Naive thymus-derived CD4-positive, alpha-beta T cell (primary cell): ENCODE data around the gene SYT1. TPM values are rescaled to one million over a fixed set of nuclear protein-coding genes. Genes with fewer than 3 reads are reported as not detected.

Experiments
- ATAC-seq: fragments of 150-1000 bp; cut with Tn5 transposase; 2 replicates; pipeline ENCODE4 v1.10.0; 2021; ENCODE audit warnings: mild to moderate bottlenecking, moderate library complexity
- CTCF ChIA-PET: fragments of 350-600 bp; sonication (Branson Sonifier 250); formaldehyde crosslinking; loops from one replicate; lab custom pipeline; 2021; ENCODE audit warnings: antibody characterized with exemption; lab: Charles Lee
- POLR2A ChIA-PET: fragments of 350-600 bp; sonication (Branson Sonifier 250); formaldehyde crosslinking; loops from one replicate; lab custom pipeline; 2021; ENCODE audit warnings: antibody characterized with exemption, inconsistent platforms; lab: Charles Lee
- DNase-seq, 9 donors: peaks; one replicate each; pipeline versions ENCODE4 v3.0.0 to v3.0.0-alpha.2; 2020 to 2022; ENCODE audit warnings: mixed read lengths in 1 of 9
- H3K27ac ChIP-seq: one replicate; pipeline ENCODE4 v1.7.0; 2013; ENCODE audit warnings: mild to moderate bottlenecking, low read depth, low read length, moderate library complexity
- H3K27me3 ChIP-seq, 2 donors: one replicate each; pipeline ENCODE4 v1.7.0; 2013; ENCODE audit warnings: low read length in 2 of 2, mild to moderate bottlenecking in 2 of 2, moderate library complexity in 2 of 2; ENCODE audit not compliant: control insufficient read depth in 2 of 2, insufficient read depth in 2 of 2
- H3K36me3 ChIP-seq, 3 experiments: 1 replicate in 2 of 3; 2 replicates in 1 of 3; pipeline ENCODE4 v1.7.0; 2013; ENCODE audit warnings: low read length in 3 of 3, mild to moderate bottlenecking in 3 of 3, moderate library complexity in 1 of 3; ENCODE audit not compliant: insufficient read depth in 3 of 3, control insufficient read depth in 2 of 3
- H3K4me1 ChIP-seq, 2 donors: one replicate each; pipeline ENCODE4 v1.7.0; 2013; ENCODE audit warnings: low read length in 2 of 2, mild to moderate bottlenecking in 2 of 2, moderate library complexity in 1 of 2; ENCODE audit not compliant: control insufficient read depth in 2 of 2, insufficient read depth in 2 of 2
- H3K4me3 ChIP-seq: 2 replicates; pipeline ENCODE4 v1.7.0; 2013; ENCODE audit warnings: mild to moderate bottlenecking, low read length
- H3K9me3 ChIP-seq, 3 experiments: 1 replicate in 2 of 3; 2 replicates in 1 of 3; pipeline ENCODE4 v1.7.0; 2013; ENCODE audit warnings: low read length in 3 of 3; ENCODE audit not compliant: control insufficient read depth in 2 of 3
- H3K27ac Mint-ChIP-seq, 9 donors: one replicate each; pipeline ENCODE4 v1.8.0; 2020 to 2022; ENCODE audit warnings: mixed read lengths in 9 of 9, mild to moderate bottlenecking in 8 of 9, moderate library complexity in 5 of 9, inconsistent platforms in 2 of 9
- H3K27me3 Mint-ChIP-seq, 5 donors: one replicate each; pipeline ENCODE4 v1.8.0; 2021 to 2022; ENCODE audit warnings: mixed read lengths in 5 of 5, mild to moderate bottlenecking in 1 of 5
- H3K36me3 Mint-ChIP-seq, 5 donors: one replicate each; pipeline ENCODE4 v1.8.0; 2020 to 2022; ENCODE audit warnings: mixed read lengths in 5 of 5, mild to moderate bottlenecking in 3 of 5, inconsistent platforms in 1 of 5
- H3K4me1 Mint-ChIP-seq, 7 donors: one replicate each; pipeline ENCODE4 v1.8.0; 2020 to 2022; ENCODE audit warnings: mixed read lengths in 7 of 7, mild to moderate bottlenecking in 3 of 7, inconsistent platforms in 1 of 7
- H3K4me3 Mint-ChIP-seq, 10 donors: one replicate each; pipeline ENCODE4 v1.8.0; 2020 to 2022; ENCODE audit warnings: mild to moderate bottlenecking in 10 of 10, mixed read lengths in 10 of 10, moderate library complexity in 6 of 10, inconsistent platforms in 2 of 10
- H3K9me3 Mint-ChIP-seq, 11 donors: one replicate each; pipeline ENCODE4 v1.8.0; 2020 to 2022; ENCODE audit warnings: mixed read lengths in 11 of 11, mild to moderate bottlenecking in 4 of 11, inconsistent platforms in 1 of 11, moderate library complexity in 1 of 11
- intact Hi-C, 2 donors: fragments of 100-400 bp; cut with micrococcal nuclease; formaldehyde crosslinking; loops; one replicate each; pipeline ENCODE4 v1.15.1; 2023
- polyA plus RNA-seq, 2 donors: library from polyadenylated mRNA; unstranded; fragments of 300-500 nt; fragmentation: Illumina TruSeq; gene quantifications; one replicate each; pipeline ENCODE4 v1.2.3, GENCODE V29; 2021
- total RNA-seq, 6 experiments: library from RNA in 5 of 6; stranded (reverse) in 5 of 6; gene quantifications; 1 replicate in 5 of 6; 2 replicates in 1 of 6; pipeline ENCODE4 v1.2.3 and lab custom pipeline; 2021 to 2026

Gene SYT1
- total and polyA plus RNA-seq, 7 experiments from 2014 or later = 0.98 TPM; not detected in 6

GRCh38 chr12:79393842-79394241, 529.3 kb downstream of the SYT1 start:
- DNase-seq = no peak
- Mint-ChIP-seq H3K36me3 (no peaks in the 10 kb centered on the region), H3K27me3 (peaks cover 0 to 4% (median 0%) of the 10 kb centered on the region in 5 donors)

GRCh38 chr12:79397609-79398008, 533.0 kb downstream of the SYT1 start:
- Mint-ChIP-seq H3K27me3 (peaks cover 0 to 3% (median 0%) of the 10 kb centered on the region in 5 donors), H3K36me3 (no peaks in the 10 kb centered on the region), H3K9me3 (peaks cover 0 to 6% (median 0%) of the 10 kb centered on the region in 11 donors), H3K4me3 (no peak overlapping the region), H3K27ac (no peak overlapping the region), H3K4me1 (peaks cover 0 to 2% (median 0%) of the 10 kb centered on the region in 7 donors)
- ATAC-seq = no peak
- DNase-seq = no peak
- intact Hi-C loops = no loop called here
- no peak overlapping the region for H3K4me3 ChIP-seq
- H3K4me1 ChIP-seq = no peaks in the 10 kb centered on the region
- no peak overlapping the region for H3K27ac ChIP-seq
- POLR2A ChIA-PET = no interaction called here
- H3K36me3 ChIP-seq = no peaks in the 10 kb centered on the region
- H3K9me3 ChIP-seq = no peaks in the 10 kb centered on the region
- no peaks in the 10 kb centered on the region for H3K27me3 ChIP-seq
- CTCF ChIA-PET = no interaction called here

More at GRCh38 chr12:79393842-79394241, 529.3 kb downstream of the SYT1 start:
- intact Hi-C loops = no loop called here
- peaks cover 0 to 2% (median 0%) of the 10 kb centered on the region in 7 donors for H3K4me1 Mint-ChIP-seq
- ATAC-seq = no peak
- no peak overlapping the region for H3K27ac Mint-ChIP-seq
- peaks cover 0 to 6% (median 0%) of the 10 kb centered on the region in 11 donors for H3K9me3 Mint-ChIP-seq
- no peaks in the 10 kb centered on the region for H3K27me3 ChIP-seq
- no peak overlapping the region for H3K4me3 ChIP-seq
- H3K36me3 ChIP-seq = no peaks in the 10 kb centered on the region
- ChIA-PET POLR2A (no interaction called here), CTCF (no interaction called here)
- H3K27ac ChIP-seq = no peak overlapping the region
- no peak overlapping the region for H3K4me3 Mint-ChIP-seq
- no peaks in the 10 kb centered on the region for H3K4me1 ChIP-seq
- H3K9me3 ChIP-seq = no peaks in the 10 kb centered on the region

GRCh38 chr12:79400481-79400880, 535.9 kb downstream of the SYT1 start:
- no peak overlapping the region for H3K4me3 ChIP-seq
- no peaks in the 10 kb centered on the region for H3K9me3 ChIP-seq
- ATAC-seq (no peak), DNase-seq (no peak)
- no peaks in the 10 kb centered on the region for H3K27me3 ChIP-seq
- Mint-ChIP-seq H3K4me3 (no peak overlapping the region), H3K4me1 (no peaks in the 10 kb centered on the region), H3K27ac (no peak overlapping the region), H3K27me3 (no peaks in the 10 kb centered on the region), H3K36me3 (no peaks in the 10 kb centered on the region), H3K9me3 (peaks cover 0 to 2% (median 0%) of the 10 kb centered on the region in 11 donors)
- CTCF ChIA-PET = no interaction called here
- H3K36me3 ChIP-seq = no peaks in the 10 kb centered on the region
- H3K4me1 ChIP-seq = no peaks in the 10 kb centered on the region
- POLR2A ChIA-PET = no interaction called here
- intact Hi-C loops = no loop called here
- H3K27ac ChIP-seq = no peak overlapping the region

- no peak for ATAC-seq
- intact Hi-C loops = no loop called here
- Histone ChIP-seq H3K9me3 (no peaks in the 10 kb centered on the region), H3K36me3 (no peaks in the 10 kb centered on the region), H3K4me3 (no peak overlapping the region), H3K27me3 (no peaks in the 10 kb centered on the region), H3K27ac (no peak overlapping the region), H3K4me1 (no peaks in the 10 kb centered on the region)
- CTCF ChIA-PET = no interaction called here
- Mint-ChIP-seq H3K4me3 (no peak overlapping the region), H3K27me3 (no peaks in the 10 kb centered on the region), H3K9me3 (peaks cover 0 to 2% (median 0%) of the 10 kb centered on the region in 11 donors), H3K36me3 (no peaks in the 10 kb centered on the region), H3K27ac (no peak overlapping the region), H3K4me1 (no peaks in the 10 kb centered on the region)
- DNase-seq = no peak
- POLR2A ChIA-PET = no interaction called here
These were observed 538.0 kb downstream of the SYT1 start for GRCh38 chr12:79402606-79403005.

- DNase-seq (no peak), ATAC-seq (no peak)
- intact Hi-C loops = no loop called here
- Histone ChIP-seq H3K4me3 (no peak overlapping the region), H3K9me3 (no peaks in the 10 kb centered on the region), H3K27me3 (no peaks in the 10 kb centered on the region), H3K4me1 (no peaks in the 10 kb centered on the region), H3K36me3 (no peaks in the 10 kb centered on the region), H3K27ac (no peak overlapping the region)
- Mint-ChIP-seq H3K27ac (no peak overlapping the region), H3K27me3 (no peaks in the 10 kb centered on the region), H3K4me1 (no peaks in the 10 kb centered on the region), H3K4me3 (no peak overlapping the region), H3K36me3 (no peaks in the 10 kb centered on the region), H3K9me3 (peaks cover 0 to 1% (median 0%) of the 10 kb centered on the region in 11 donors)
- ChIA-PET CTCF (no interaction called here), POLR2A (no interaction called here)
These were observed 542.4 kb downstream of the SYT1 start for GRCh38 chr12:79406993-79407392.

- DNase-seq (peak in 1 of 9 donors; percentile 1), ATAC-seq (no peak)
- no peaks in the 10 kb centered on the region for H3K4me1 ChIP-seq
- Mint-ChIP-seq H3K27ac (no peak overlapping the region), H3K4me1 (no peaks in the 10 kb centered on the region), H3K9me3 (peaks cover 0 to 1% (median 0%) of the 10 kb centered on the region in 11 donors), H3K36me3 (no peaks in the 10 kb centered on the region), H3K4me3 (no peak overlapping the region), H3K27me3 (no peaks in the 10 kb centered on the region)
- no peaks in the 10 kb centered on the region for H3K9me3 ChIP-seq
- POLR2A ChIA-PET = no interaction called here
- no peak overlapping the region for H3K27ac ChIP-seq
- H3K4me3 ChIP-seq = no peak overlapping the region
- CTCF ChIA-PET = no interaction called here
- H3K36me3 ChIP-seq = no peaks in the 10 kb centered on the region
- intact Hi-C loops = no loop called here
- no peaks in the 10 kb centered on the region for H3K27me3 ChIP-seq
These were observed 543.4 kb downstream of the SYT1 start for GRCh38 chr12:79407671-79408622.

- Mint-ChIP-seq H3K27ac (no peak overlapping the region), H3K9me3 (peaks cover 0 to 1% (median 0%) of the 10 kb centered on the region in 11 donors), H3K4me1 (no peaks in the 10 kb centered on the region), H3K27me3 (no peaks in the 10 kb centered on the region), H3K4me3 (no peak overlapping the region), H3K36me3 (no peaks in the 10 kb centered on the region)
- no peaks in the 10 kb centered on the region for H3K36me3 ChIP-seq
- POLR2A ChIA-PET = no interaction called here
- ATAC-seq = no peak
- no peak overlapping the region for H3K4me3 ChIP-seq
- H3K27me3 ChIP-seq = no peaks in the 10 kb centered on the region
- no peak overlapping the region for H3K27ac ChIP-seq
- H3K4me1 ChIP-seq = no peaks in the 10 kb centered on the region
- intact Hi-C loops = no loop called here
- CTCF ChIA-PET = no interaction called here
- no peak for DNase-seq
- H3K9me3 ChIP-seq = no peaks in the 10 kb centered on the region
These were observed 544.1 kb downstream of the SYT1 start for GRCh38 chr12:79408689-79409088.
